Measurements from ENCODE around the gene EPHX1.

Gene EPHX1

DNA sequence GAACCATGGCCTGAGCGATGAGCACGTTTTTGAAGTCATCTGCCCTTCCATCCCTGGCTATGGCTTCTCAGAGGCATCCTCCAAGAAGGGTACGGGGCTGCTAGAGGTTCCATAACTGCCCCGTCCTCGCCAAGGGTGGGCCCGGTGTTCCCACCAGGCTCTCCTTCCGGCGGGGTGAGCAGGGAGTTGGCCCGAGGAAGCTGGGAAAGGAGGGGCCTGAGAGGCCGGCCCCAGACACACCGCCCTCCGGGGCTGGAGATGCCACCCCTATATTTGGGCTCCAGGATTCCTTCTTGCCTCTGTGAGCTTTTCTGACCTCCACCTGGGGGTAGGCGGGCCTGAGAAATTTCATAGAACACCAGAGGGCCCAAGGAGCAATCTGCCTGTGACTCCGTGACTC is 28.9 kb downstream of the EPHX1 start:
- Histone ChIP-seq H3K9ac (ENCODE audit: low read depth, low read length) (no peak overlapping the region), H3K4me1 (ENCODE audit: control insufficient read depth, insufficient read depth, low read length) (peaks cover 3% of the 10 kb centered on the region), H3K4me2 (ENCODE audit: low read length) (no peak overlapping the region), H3K4me3 (ENCODE audit: low read length) (no peak overlapping the region), H3K9me3 (replicated peaks; ENCODE audit: low read length) (no peaks in the 10 kb centered on the region), H3K27me3 (ENCODE audit: control insufficient read depth, insufficient read depth, low read length) (no peaks in the 10 kb centered on the region), H3K36me3 (ENCODE audit: insufficient read depth, low read length) (peaks cover 19% of the 10 kb centered on the region)

GRCh38 chr1:225840223-225840610 is 30.3 kb downstream of the EPHX1 start:
- Histone ChIP-seq H3K4me2 (ENCODE audit: low read length) (no peak overlapping the region), H3K9ac (ENCODE audit: low read depth, low read length) (no peak overlapping the region), H3K4me1 (ENCODE audit: control insufficient read depth, insufficient read depth, low read length) (no peaks in the 10 kb centered on the region), H3K36me3 (ENCODE audit: insufficient read depth, low read length) (peaks cover 14% of the 10 kb centered on the region), H3K27me3 (ENCODE audit: control insufficient read depth, insufficient read depth, low read length) (no peaks in the 10 kb centered on the region), H3K9me3 (replicated peaks; ENCODE audit: low read length) (no peaks in the 10 kb centered on the region), H3K4me3 (ENCODE audit: low read length) (no peak overlapping the region)

- H3K9ac ChIP-seq (ENCODE audit: low read depth, low read length) = no peak overlapping the region
- H3K4me1 ChIP-seq (ENCODE audit: control insufficient read depth, insufficient read depth, low read length) = no peaks in the 10 kb centered on the region
- H3K9me3 ChIP-seq (replicated peaks; ENCODE audit: low read length) = no peaks in the 10 kb centered on the region
- no peaks in the 10 kb centered on the region for H3K27me3 ChIP-seq (ENCODE audit: control insufficient read depth, insufficient read depth, low read length)
- no peak overlapping the region for H3K4me2 ChIP-seq (ENCODE audit: low read length)
- H3K36me3 ChIP-seq (ENCODE audit: insufficient read depth, low read length) = peaks cover 14% of the 10 kb centered on the region
- no peak overlapping the region for H3K4me3 ChIP-seq (ENCODE audit: low read length)
Observed at GRCh38 chr1:225840713-225841112, 30.8 kb downstream of the EPHX1 start.

DNA sequence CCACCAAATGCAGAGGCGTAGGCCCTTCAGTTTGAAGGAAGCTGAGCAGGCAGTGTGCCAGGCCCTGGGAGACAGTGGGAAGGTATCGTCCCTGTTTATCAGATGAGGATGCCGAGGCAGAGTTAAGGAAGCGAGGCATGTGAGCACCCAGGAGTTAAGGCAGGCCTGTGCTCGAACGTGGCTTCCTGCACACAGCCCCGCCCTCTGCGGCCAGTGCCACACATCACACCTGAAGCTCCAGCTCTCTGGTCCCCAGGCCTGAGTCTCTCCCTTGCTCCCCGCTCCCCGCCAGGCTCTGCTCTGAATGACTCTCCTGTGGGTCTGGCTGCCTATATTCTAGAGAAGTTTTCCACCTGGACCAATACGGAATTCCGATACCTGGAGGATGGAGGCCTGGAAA is 32.1 kb downstream of the EPHX1 start:
- Histone ChIP-seq H3K4me1 (ENCODE audit: control insufficient read depth, insufficient read depth, low read length) (no peaks in the 10 kb centered on the region), H3K9ac (ENCODE audit: low read depth, low read length) (no peak overlapping the region), H3K27me3 (ENCODE audit: control insufficient read depth, insufficient read depth, low read length) (no peaks in the 10 kb centered on the region), H3K4me3 (ENCODE audit: low read length) (no peak overlapping the region), H3K4me2 (ENCODE audit: low read length) (no peak overlapping the region), H3K9me3 (replicated peaks; ENCODE audit: low read length) (no peaks in the 10 kb centered on the region), H3K36me3 (ENCODE audit: insufficient read depth, low read length) (peaks cover 26% of the 10 kb centered on the region)

- H3K36me3 ChIP-seq (ENCODE audit: insufficient read depth, low read length) = peaks cover 26% of the 10 kb centered on the region
- no peaks in the 10 kb centered on the region for H3K27me3 ChIP-seq (ENCODE audit: control insufficient read depth, insufficient read depth, low read length)
- H3K4me3 ChIP-seq (ENCODE audit: low read length) = no peak overlapping the region
- H3K4me1 ChIP-seq (ENCODE audit: control insufficient read depth, insufficient read depth, low read length) = no peaks in the 10 kb centered on the region
- H3K9me3 ChIP-seq (replicated peaks; ENCODE audit: low read length) = no peaks in the 10 kb centered on the region
- no peak overlapping the region for H3K4me2 ChIP-seq (ENCODE audit: low read length)
- H3K9ac ChIP-seq (ENCODE audit: low read depth, low read length) = no peak overlapping the region
Observed at GRCh38 chr1:225842788-225843425, 33.0 kb downstream of the EPHX1 start.

GRCh38 chr1:225843426-225843795 is 33.5 kb downstream of the EPHX1 start:
- no peaks in the 10 kb centered on the region for H3K27me3 ChIP-seq (ENCODE audit: control insufficient read depth, insufficient read depth, low read length)
- H3K36me3 ChIP-seq (ENCODE audit: insufficient read depth, low read length) = peaks cover 26% of the 10 kb centered on the region
- no peaks in the 10 kb centered on the region for H3K4me1 ChIP-seq (ENCODE audit: control insufficient read depth, insufficient read depth, low read length)
- H3K9ac ChIP-seq (ENCODE audit: low read depth, low read length) = no peak overlapping the region
- no peaks in the 10 kb centered on the region for H3K9me3 ChIP-seq (replicated peaks; ENCODE audit: low read length)
- H3K4me3 ChIP-seq (ENCODE audit: low read length) = no peak overlapping the region
- no peak overlapping the region for H3K4me2 ChIP-seq (ENCODE audit: low read length)

GRCh38 chr1:225844236-225845061 is 34.5 kb downstream of the EPHX1 start:
- Histone ChIP-seq H3K9me3 (replicated peaks; ENCODE audit: low read length) (no peaks in the 10 kb centered on the region), H3K36me3 (ENCODE audit: insufficient read depth, low read length) (peaks cover 21% of the 10 kb centered on the region), H3K9ac (ENCODE audit: low read depth, low read length) (no peak overlapping the region), H3K4me2 (ENCODE audit: low read length) (no peak overlapping the region), H3K4me3 (ENCODE audit: low read length) (no peak overlapping the region), H3K4me1 (ENCODE audit: control insufficient read depth, insufficient read depth, low read length) (peaks cover 2% of the 10 kb centered on the region), H3K27me3 (ENCODE audit: control insufficient read depth, insufficient read depth, low read length) (no peaks in the 10 kb centered on the region)

DNA sequence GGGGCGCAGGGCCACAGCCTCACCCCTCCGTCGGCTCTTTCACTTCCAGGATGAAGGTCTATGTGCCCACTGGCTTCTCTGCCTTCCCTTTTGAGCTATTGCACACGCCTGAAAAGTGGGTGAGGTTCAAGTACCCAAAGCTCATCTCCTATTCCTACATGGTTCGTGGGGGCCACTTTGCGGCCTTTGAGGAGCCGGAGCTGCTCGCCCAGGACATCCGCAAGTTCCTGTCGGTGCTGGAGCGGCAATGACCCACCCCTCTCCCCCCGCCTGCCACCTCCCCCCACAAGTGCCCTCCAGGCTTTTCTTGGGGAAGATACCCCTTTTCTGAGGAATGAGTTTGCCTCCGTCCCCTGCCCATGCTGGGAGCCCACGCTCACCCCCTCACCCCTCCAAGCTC is 35.2 kb downstream of the EPHX1 start:
- H3K27me3 ChIP-seq (ENCODE audit: control insufficient read depth, insufficient read depth, low read length) = no peaks in the 10 kb centered on the region
- peaks cover 20% of the 10 kb centered on the region for H3K36me3 ChIP-seq (ENCODE audit: insufficient read depth, low read length)
- no peak overlapping the region for H3K4me2 ChIP-seq (ENCODE audit: low read length)

GRCh38 chr1:225845571-225846259 is 35.8 kb downstream of the EPHX1 start:
- peaks cover 2% of the 10 kb centered on the region for H3K4me1 ChIP-seq (ENCODE audit: control insufficient read depth, insufficient read depth, low read length)
- no peak overlapping the region for H3K4me3 ChIP-seq (ENCODE audit: low read length)
- peaks cover 20% of the 10 kb centered on the region for H3K36me3 ChIP-seq (ENCODE audit: insufficient read depth, low read length)
- H3K4me2 ChIP-seq (ENCODE audit: low read length) = no peak overlapping the region
- no peak overlapping the region for H3K9ac ChIP-seq (ENCODE audit: low read depth, low read length)
- no peaks in the 10 kb centered on the region for H3K9me3 ChIP-seq (replicated peaks; ENCODE audit: low read length)
- no peaks in the 10 kb centered on the region for H3K27me3 ChIP-seq (ENCODE audit: control insufficient read depth, insufficient read depth, low read length)

More for the DNA sequence above, 35.2 kb downstream of the EPHX1 start:
- no peak overlapping the region for H3K4me3 ChIP-seq (ENCODE audit: low read length)
- no peak overlapping the region for H3K9ac ChIP-seq (ENCODE audit: low read depth, low read length)
- no peaks in the 10 kb centered on the region for H3K9me3 ChIP-seq (replicated peaks; ENCODE audit: low read length)
- H3K4me1 ChIP-seq (ENCODE audit: control insufficient read depth, insufficient read depth, low read length) = peaks cover 2% of the 10 kb centered on the region

- no peak overlapping the region for H3K4me3 ChIP-seq (ENCODE audit: low read length)
- H3K4me1 ChIP-seq (ENCODE audit: control insufficient read depth, insufficient read depth, low read length) = peaks cover 2% of the 10 kb centered on the region
- H3K9ac ChIP-seq (ENCODE audit: low read depth, low read length) = no peak overlapping the region
- no peaks in the 10 kb centered on the region for H3K9me3 ChIP-seq (replicated peaks; ENCODE audit: low read length)
- peaks cover 20% of the 10 kb centered on the region for H3K36me3 ChIP-seq (ENCODE audit: insufficient read depth, low read length)
- H3K4me2 ChIP-seq (ENCODE audit: low read length) = no peak overlapping the region
- H3K27me3 ChIP-seq (ENCODE audit: control insufficient read depth, insufficient read depth, low read length) = no peaks in the 10 kb centered on the region
Observed at GRCh38 chr1:225846331-225847310, 36.7 kb downstream of the EPHX1 start.

- peaks cover 16% of the 10 kb centered on the region for H3K36me3 ChIP-seq (ENCODE audit: insufficient read depth, low read length)
- no peaks in the 10 kb centered on the region for H3K9me3 ChIP-seq (replicated peaks; ENCODE audit: low read length)
- H3K4me2 ChIP-seq (ENCODE audit: low read length) = no peak overlapping the region
- H3K9ac ChIP-seq (ENCODE audit: low read depth, low read length) = no peak overlapping the region
- H3K27me3 ChIP-seq (ENCODE audit: control insufficient read depth, insufficient read depth, low read length) = no peaks in the 10 kb centered on the region
- no peak overlapping the region for H3K4me3 ChIP-seq (ENCODE audit: low read length)
- H3K4me1 ChIP-seq (ENCODE audit: control insufficient read depth, insufficient read depth, low read length) = peaks cover 2% of the 10 kb centered on the region
Observed at GRCh38 chr1:225847610-225848009, 37.7 kb downstream of the EPHX1 start.

Data from skeletal muscle satellite cell (primary cell).